ENCODE measurements around the gene CIAO2B. TPM values are rescaled to one million over a fixed set of nuclear protein-coding genes. Genes with fewer than 3 reads are reported as not detected.

Gene CIAO2B
- total and polyA plus RNA-seq, 2 experiments from 2014 or later: 111 to 182 TPM

DNA sequence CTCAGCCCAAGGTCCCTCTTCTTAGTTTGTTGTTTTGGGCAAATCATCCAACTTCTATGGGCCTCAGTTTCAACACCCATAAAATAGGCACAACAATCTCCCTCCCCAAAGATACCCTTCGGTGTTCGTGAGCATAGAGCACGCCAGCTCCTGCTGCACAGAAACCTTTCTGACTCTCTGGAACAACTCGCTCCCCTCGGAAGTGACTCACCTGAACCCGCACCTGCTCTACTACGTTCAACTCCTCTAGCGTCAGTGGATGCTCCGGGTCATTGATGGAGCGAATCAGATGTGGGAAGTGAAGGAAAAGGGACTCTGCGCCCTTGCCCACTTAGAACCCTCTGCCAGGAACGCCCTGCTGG lies 445 bp downstream of the CIAO2B start:
- Histone ChIP-seq H3K4me2 (ENCODE audit: unreplicated experiment) (peak overlapping the region; percentile 89), H3K9me3 (ENCODE audit: low read depth) (no peaks in the 10 kb centered on the region), H3K4me3 (peak overlapping the region; percentile 84), H2AFZ (peak overlapping the region; percentile 69), H3K79me2 (ENCODE audit: insufficient read depth) (peaks cover 48% of the 10 kb centered on the region), H4K20me1 (ENCODE audit: insufficient read depth) (no peaks in the 10 kb centered on the region; the same call in 1 of the 2 replicates), H3K36me3 (ENCODE audit: low read depth) (0 out of 2 replicates have a peak, but pooled peaks cover 3% of the 10 kb centered on the region), H3K9ac (peak overlapping the region; percentile 90), H3F3A (ENCODE audit: insufficient read depth) (peaks cover 10% of the 10 kb centered on the region), H3K27me3 (replicated peaks; ENCODE audit: insufficient read depth) (no peaks in the 10 kb centered on the region), H3K4me1 (ENCODE audit: insufficient read depth) (peaks cover 14% of the 10 kb centered on the region; the same call in 1 of the 2 replicates), H3K27ac (peak overlapping the region; percentile 24), H3K9me2 (ENCODE audit: insufficient read depth) (no peaks in the 10 kb centered on the region)
- no peak for TF ChIP-seq EZH2phosphoT487 (IDR thresholded peaks at IDR 0.05; ENCODE audit: insufficient read depth, low read depth)
- no peak for TF ChIP-seq EZH2 (IDR thresholded peaks at IDR 0.05; ENCODE audit: insufficient read depth, poor library complexity, severe bottlenecking)
- 0 to 2% methylated on average over 12 of the region's 12 CpGs for WGBS, 2 experiments (ENCODE audit: low coverage in 1 of 2, low lambda C conversion rate in 2 of 2, missing lambda C conversion rate in 2 of 2)
- no peak for DNase-seq
- in situ Hi-C loops (cut with MboI): no loop called here

DNA sequence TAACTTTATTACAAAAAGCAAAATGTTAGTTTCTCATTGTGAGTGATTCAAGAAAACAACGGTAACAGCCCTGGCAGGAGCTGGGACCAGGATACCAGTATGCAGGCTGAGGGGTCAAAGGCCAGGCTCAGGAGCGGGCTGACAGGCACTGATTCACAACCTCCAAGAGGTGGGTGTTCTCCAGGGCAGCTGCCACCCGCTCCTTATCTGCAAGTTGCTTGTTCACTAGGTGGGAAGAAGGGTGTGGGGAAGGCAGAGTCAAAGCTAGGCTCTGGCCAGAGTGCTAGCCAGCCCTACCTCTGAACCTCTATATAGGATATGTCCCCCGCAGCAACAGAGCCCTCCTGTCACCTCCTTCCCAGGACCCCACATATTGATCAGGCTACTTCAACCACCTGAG lies 2.1 kb downstream of the CIAO2B start:
- Histone ChIP-seq H3K36me3 (ENCODE audit: low read depth) (no peaks in the 10 kb centered on the region), H3K27me3 (replicated peaks; ENCODE audit: insufficient read depth) (no peaks in the 10 kb centered on the region), H3K9me3 (ENCODE audit: low read depth) (no peaks in the 10 kb centered on the region), H3K4me1 (ENCODE audit: insufficient read depth) (peaks cover 31% of the 10 kb centered on the region), H3K9me2 (ENCODE audit: insufficient read depth) (no peaks in the 10 kb centered on the region), H3K79me2 (ENCODE audit: insufficient read depth) (peaks cover 41% of the 10 kb centered on the region), H4K20me1 (ENCODE audit: insufficient read depth) (no peaks in the 10 kb centered on the region), H3K4me2 (ENCODE audit: unreplicated experiment) (no peak overlapping the region), H2AFZ (no peak overlapping the region), H3K4me3 (no peak overlapping the region), H3K9ac (no peak overlapping the region), H3F3A (ENCODE audit: insufficient read depth) (peaks cover 20% of the 10 kb centered on the region), H3K27ac (no peak overlapping the region)
- WGBS, 2 experiments (ENCODE audit: low coverage in 1 of 2, low lambda C conversion rate in 2 of 2, missing lambda C conversion rate in 2 of 2): 96 to 97% methylated on average over 4 of the region's 4 CpGs
- in situ Hi-C loops (cut with MboI): no loop called here
- TF ChIP-seq EZH2phosphoT487 (IDR thresholded peaks at IDR 0.05; ENCODE audit: insufficient read depth, low read depth): no peak
- no peak for TF ChIP-seq EZH2 (IDR thresholded peaks at IDR 0.05; ENCODE audit: insufficient read depth, poor library complexity, severe bottlenecking)
- DNase-seq: no peak

DNA sequence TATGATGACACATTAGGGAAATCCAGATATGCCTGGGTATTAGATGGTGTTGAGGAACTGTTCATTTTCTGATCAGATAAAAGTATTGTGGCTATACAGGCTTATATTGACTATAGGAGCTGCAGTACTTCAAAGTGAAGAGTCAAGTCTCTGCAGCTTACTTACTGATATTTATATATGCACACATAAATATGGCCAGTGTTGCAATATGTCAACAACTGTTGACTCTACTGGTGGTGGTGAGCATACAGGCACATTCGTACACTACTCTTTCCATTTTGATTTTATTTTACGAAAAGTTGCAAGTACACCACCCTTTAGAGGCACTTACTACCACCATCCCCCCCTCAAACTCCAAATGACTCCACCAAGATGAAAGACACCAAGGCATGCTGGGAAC lies 2.5 kb downstream of the CIAO2B start:
- Histone ChIP-seq H2AFZ (no peak overlapping the region), H3F3A (ENCODE audit: insufficient read depth) (peaks cover 22% of the 10 kb centered on the region), H3K4me1 (ENCODE audit: insufficient read depth) (peaks cover 35% of the 10 kb centered on the region), H3K79me2 (ENCODE audit: insufficient read depth) (peaks cover 37% of the 10 kb centered on the region), H3K9ac (no peak overlapping the region), H4K20me1 (ENCODE audit: insufficient read depth) (no peaks in the 10 kb centered on the region), H3K27me3 (replicated peaks; ENCODE audit: insufficient read depth) (no peaks in the 10 kb centered on the region), H3K27ac (no peak overlapping the region), H3K4me3 (no peak overlapping the region), H3K9me3 (ENCODE audit: low read depth) (no peaks in the 10 kb centered on the region), H3K36me3 (ENCODE audit: low read depth) (no peaks in the 10 kb centered on the region), H3K9me2 (ENCODE audit: insufficient read depth) (no peaks in the 10 kb centered on the region), H3K4me2 (ENCODE audit: unreplicated experiment) (no peak overlapping the region)
- no peak for DNase-seq
- in situ Hi-C loops (cut with MboI): no loop called here
- TF ChIP-seq EZH2 (IDR thresholded peaks at IDR 0.05; ENCODE audit: insufficient read depth, poor library complexity, severe bottlenecking): no peak
- no peak for TF ChIP-seq EZH2phosphoT487 (IDR thresholded peaks at IDR 0.05; ENCODE audit: insufficient read depth, low read depth)
- WGBS, 2 experiments (ENCODE audit: low coverage in 1 of 2, low lambda C conversion rate in 2 of 2, missing lambda C conversion rate in 2 of 2): 68 to 82% methylated on average over 2 of the region's 2 CpGs

DNA sequence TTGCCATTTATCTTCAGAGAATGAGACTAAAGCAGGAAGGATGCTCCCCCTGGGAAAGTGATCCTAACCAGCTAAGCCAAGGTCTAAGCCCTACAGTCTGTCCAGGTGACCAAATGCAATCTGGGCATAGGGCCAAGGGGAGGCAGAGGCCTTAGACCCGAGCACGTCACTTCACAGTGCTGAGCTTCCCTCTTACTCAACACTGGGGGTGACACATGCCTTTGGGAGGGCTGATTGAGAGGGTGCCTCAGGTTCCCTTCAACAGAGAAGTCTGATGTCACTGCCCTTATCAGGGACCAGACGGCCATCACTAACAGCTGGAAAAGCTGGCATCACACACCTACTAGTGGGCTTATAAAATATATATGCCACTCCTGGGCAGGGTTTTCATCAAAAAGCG lies 4.0 kb downstream of the CIAO2B start:
- Histone ChIP-seq H3K9me3 (ENCODE audit: low read depth) (no peaks in the 10 kb centered on the region), H3K4me1 (ENCODE audit: insufficient read depth) (peaks cover 36% of the 10 kb centered on the region), H3K36me3 (ENCODE audit: low read depth) (no peaks in the 10 kb centered on the region), H3K9ac (no peak overlapping the region), H3K79me2 (ENCODE audit: insufficient read depth) (peaks cover 23% of the 10 kb centered on the region), H3F3A (ENCODE audit: insufficient read depth) (peaks cover 30% of the 10 kb centered on the region), H3K27me3 (replicated peaks; ENCODE audit: insufficient read depth) (no peaks in the 10 kb centered on the region; the same call in 1 of the 2 replicates), H3K27ac (no peak overlapping the region), H2AFZ (no peak overlapping the region), H3K4me3 (no peak overlapping the region), H3K9me2 (ENCODE audit: insufficient read depth) (no peaks in the 10 kb centered on the region), H3K4me2 (ENCODE audit: unreplicated experiment) (no peak overlapping the region), H4K20me1 (ENCODE audit: insufficient read depth) (no peaks in the 10 kb centered on the region)
- TF ChIP-seq EZH2phosphoT487 (IDR thresholded peaks at IDR 0.05; ENCODE audit: insufficient read depth, low read depth) (no peak), EZH2 (IDR thresholded peaks at IDR 0.05; ENCODE audit: insufficient read depth, poor library complexity, severe bottlenecking) (no peak)
- peak; percentile 81 for DNase-seq
- in situ Hi-C loops (cut with MboI): no loop called here
- WGBS, 2 experiments (ENCODE audit: low coverage in 1 of 2, low lambda C conversion rate in 2 of 2, missing lambda C conversion rate in 2 of 2): 35 to 39% methylated on average over 4 of the region's 4 CpGs
